ENCODE data around the gene LTBP2. TPM values are rescaled to one million over a fixed set of nuclear protein-coding genes. Genes with fewer than 3 reads are reported as not detected.

LTBP2 gene
- 1.3 and 2.0 TPM in 2 replicates for total RNA-seq (2014; rRNA removed; shearing (Covaris generic))

GRCh38 chr14:74611650-74612349, at the start of gene LTBP2:
Gene LTBP2, minus strand, starts transcription at chr14:74612237. Its CDS starts 293 bp downstream, at chr14:74611944.
- Histone ChIP-seq H3K4me3 (ENCODE audit: insufficient read depth, low read depth, low read length) (peak within 1 kb of the TSS; percentile 55), H3K27me3 (ENCODE audit: control insufficient read depth, insufficient read depth, low read length) (peaks cover 34% of the 10 kb centered on the region), H3K36me3 (replicated peaks; ENCODE audit: control insufficient read depth, insufficient read depth, low read length) (no peaks in the 10 kb centered on the region)
- peak; percentile 77 for DNase-seq

GRCh38 chr14:74660863-74661262, 48.8 kb upstream of the LTBP2 start:
- no peak overlapping the region for H3K4me3 ChIP-seq (ENCODE audit: insufficient read depth, low read depth, low read length)
- DNase-seq = no peak
- no peaks in the 10 kb centered on the region for H3K27me3 ChIP-seq (ENCODE audit: control insufficient read depth, insufficient read depth, low read length)
- H3K36me3 ChIP-seq (replicated peaks; ENCODE audit: control insufficient read depth, insufficient read depth, low read length) = peaks cover 22% of the 10 kb centered on the region

GRCh38 chr14:74660167-74660566, 48.1 kb upstream of the LTBP2 start:
- no peak for DNase-seq
- no peaks in the 10 kb centered on the region for H3K27me3 ChIP-seq (ENCODE audit: control insufficient read depth, insufficient read depth, low read length)
- peaks cover 22% of the 10 kb centered on the region for H3K36me3 ChIP-seq (replicated peaks; ENCODE audit: control insufficient read depth, insufficient read depth, low read length)

GRCh38 chr14:74658535-74659131, 46.6 kb upstream of the LTBP2 start:
- no peak for DNase-seq
- Histone ChIP-seq H3K4me3 (ENCODE audit: insufficient read depth, low read depth, low read length) (no peak overlapping the region), H3K36me3 (replicated peaks; ENCODE audit: control insufficient read depth, insufficient read depth, low read length) (peaks cover 15% of the 10 kb centered on the region), H3K27me3 (ENCODE audit: control insufficient read depth, insufficient read depth, low read length) (no peaks in the 10 kb centered on the region)

More at GRCh38 chr14:74660167-74660566, 48.1 kb upstream of the LTBP2 start:
- no peak overlapping the region for H3K4me3 ChIP-seq (ENCODE audit: insufficient read depth, low read depth, low read length)

GRCh38 chr14:74656964-74657363, 44.9 kb upstream of the LTBP2 start:
- no peak for DNase-seq

GRCh38 chr14:74655599-74656395, 43.8 kb upstream of the LTBP2 start:
- DNase-seq = no peak
- peaks cover 2% of the 10 kb centered on the region for H3K36me3 ChIP-seq (replicated peaks; ENCODE audit: control insufficient read depth, insufficient read depth, low read length)
- no peak overlapping the region for H3K4me3 ChIP-seq (ENCODE audit: insufficient read depth, low read depth, low read length)
- H3K27me3 ChIP-seq (ENCODE audit: control insufficient read depth, insufficient read depth, low read length) = no peaks in the 10 kb centered on the region

More at GRCh38 chr14:74656964-74657363, 44.9 kb upstream of the LTBP2 start:
- H3K36me3 ChIP-seq (replicated peaks; ENCODE audit: control insufficient read depth, insufficient read depth, low read length) = peaks cover 7% of the 10 kb centered on the region
- no peaks in the 10 kb centered on the region for H3K27me3 ChIP-seq (ENCODE audit: control insufficient read depth, insufficient read depth, low read length)
- no peak overlapping the region for H3K4me3 ChIP-seq (ENCODE audit: insufficient read depth, low read depth, low read length)

GRCh38 chr14:74654931-74655330, 42.9 kb upstream of the LTBP2 start:
- Histone ChIP-seq H3K36me3 (replicated peaks; ENCODE audit: control insufficient read depth, insufficient read depth, low read length) (peaks cover 2% of the 10 kb centered on the region), H3K4me3 (ENCODE audit: insufficient read depth, low read depth, low read length) (no peak overlapping the region), H3K27me3 (ENCODE audit: control insufficient read depth, insufficient read depth, low read length) (no peaks in the 10 kb centered on the region)
- DNase-seq = no peak

GRCh38 chr14:74653386-74654138, 41.5 kb upstream of the LTBP2 start:
- Histone ChIP-seq H3K27me3 (ENCODE audit: control insufficient read depth, insufficient read depth, low read length) (no peaks in the 10 kb centered on the region), H3K4me3 (ENCODE audit: insufficient read depth, low read depth, low read length) (no peak overlapping the region), H3K36me3 (replicated peaks; ENCODE audit: control insufficient read depth, insufficient read depth, low read length) (peaks cover 2% of the 10 kb centered on the region)
- DNase-seq = no peak

- no peaks in the 10 kb centered on the region; the same call in 1 of the 2 replicates for H3K36me3 ChIP-seq (replicated peaks; ENCODE audit: control insufficient read depth, insufficient read depth, low read length)
- H3K4me3 ChIP-seq (ENCODE audit: insufficient read depth, low read depth, low read length) = no peak overlapping the region
- H3K27me3 ChIP-seq (ENCODE audit: control insufficient read depth, insufficient read depth, low read length) = no peaks in the 10 kb centered on the region
- DNase-seq = no peak
Observed at GRCh38 chr14:74652541-74652940, 40.5 kb upstream of the LTBP2 start.

- Histone ChIP-seq H3K27me3 (ENCODE audit: control insufficient read depth, insufficient read depth, low read length) (no peaks in the 10 kb centered on the region), H3K4me3 (ENCODE audit: insufficient read depth, low read depth, low read length) (no peak overlapping the region), H3K36me3 (replicated peaks; ENCODE audit: control insufficient read depth, insufficient read depth, low read length) (no peaks in the 10 kb centered on the region; the same call in 1 of the 2 replicates)
- DNase-seq = no peak
Observed at GRCh38 chr14:74650927-74651686, 39.1 kb upstream of the LTBP2 start.

GRCh38 chr14:74649673-74650072, 37.6 kb upstream of the LTBP2 start:
- Histone ChIP-seq H3K4me3 (ENCODE audit: insufficient read depth, low read depth, low read length) (no peak overlapping the region), H3K27me3 (ENCODE audit: control insufficient read depth, insufficient read depth, low read length) (no peaks in the 10 kb centered on the region), H3K36me3 (replicated peaks; ENCODE audit: control insufficient read depth, insufficient read depth, low read length) (no peaks in the 10 kb centered on the region; the same call in 1 of the 2 replicates)
- DNase-seq = no peak

GRCh38 chr14:74649167-74649566, 37.1 kb upstream of the LTBP2 start:
- no peak overlapping the region for H3K4me3 ChIP-seq (ENCODE audit: insufficient read depth, low read depth, low read length)
- DNase-seq = peak; percentile 43
- no peaks in the 10 kb centered on the region for H3K27me3 ChIP-seq (ENCODE audit: control insufficient read depth, insufficient read depth, low read length)
- H3K36me3 ChIP-seq (replicated peaks; ENCODE audit: control insufficient read depth, insufficient read depth, low read length) = no peaks in the 10 kb centered on the region; the same call in 1 of the 2 replicates

GRCh38 chr14:74648601-74649000, 36.6 kb upstream of the LTBP2 start:
- DNase-seq = peak; percentile 55

More at GRCh38 chr14:74648601-74649000, 36.6 kb upstream of the LTBP2 start:
- no peak overlapping the region for H3K4me3 ChIP-seq (ENCODE audit: insufficient read depth, low read depth, low read length)
- no peaks in the 10 kb centered on the region for H3K36me3 ChIP-seq (replicated peaks; ENCODE audit: control insufficient read depth, insufficient read depth, low read length)
- no peaks in the 10 kb centered on the region for H3K27me3 ChIP-seq (ENCODE audit: control insufficient read depth, insufficient read depth, low read length)

All from H7 (cell line).